Subcutaneous adipose tissue (tissue), 4 donors: ENCODE data around the gene POLR3A. TPM values are rescaled to one million over a fixed set of nuclear protein-coding genes. Genes with fewer than 3 reads are reported as not detected.

Experiments used
- CTCF ChIP-seq: fragments of 450-650 bp; IDR thresholded peaks from one replicate; pipeline ENCODE4 v1.5.1; 2016; ENCODE audit warnings: low read depth, mild to moderate bottlenecking, control low read depth, antibody characterized with exemption, moderate library complexity
- total RNA-seq, 4 donors: library from RNA; depleted of rRNA; stranded (reverse); fragments of >200 nt; gene quantifications; one replicate each; pipeline ENCODE4 v1.1.0, GENCODE V29; 2016

POLR3A gene
- total RNA-seq, 4 donors from 2014 or later: 9.9 to 14.3 (median 12.0) TPM

DNA sequence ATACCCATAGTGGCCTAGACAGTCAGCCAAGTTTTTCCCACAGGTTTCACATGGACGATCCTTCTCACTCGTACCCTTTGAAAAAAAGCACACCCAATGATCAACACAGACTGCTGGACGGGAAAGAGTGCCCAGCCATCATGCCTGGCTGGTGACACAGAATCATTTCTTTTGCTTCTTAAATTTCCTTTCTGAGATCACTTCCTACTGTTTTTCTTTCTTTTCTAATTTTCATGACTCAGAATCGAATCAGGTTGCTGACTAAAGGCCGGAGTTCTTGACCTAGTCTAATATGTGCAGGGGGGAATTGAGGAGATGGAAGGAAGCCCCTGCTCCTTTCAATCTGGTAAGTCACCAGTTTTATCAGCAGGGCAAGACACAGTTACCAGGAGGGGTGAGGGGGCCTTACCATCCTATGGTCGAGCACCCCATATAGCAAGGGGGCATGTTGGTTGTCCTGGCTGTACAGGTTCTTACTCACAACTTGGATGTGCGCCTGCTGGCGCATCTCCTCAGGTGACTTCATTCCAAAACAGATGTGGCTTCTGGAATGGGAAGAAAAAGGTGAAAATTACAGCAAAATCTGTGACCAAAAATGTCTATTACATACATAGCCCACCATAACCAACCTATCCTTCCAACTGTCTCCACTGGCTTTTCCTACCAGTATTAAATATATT, 3.5 kb downstream of the POLR3A start:
- no peak for TF ChIP-seq CTCF

GRCh38 chr10:78023741-78024140, 5.6 kb downstream of the POLR3A start:
- TF ChIP-seq CTCF: no peak

GRCh38 chr10:78021201-78021600, 8.1 kb downstream of the POLR3A start:
- no peak for TF ChIP-seq CTCF

- no peak for TF ChIP-seq CTCF
These were observed 10.1 kb downstream of the POLR3A start for GRCh38 chr10:78019264-78019663.

DNA sequence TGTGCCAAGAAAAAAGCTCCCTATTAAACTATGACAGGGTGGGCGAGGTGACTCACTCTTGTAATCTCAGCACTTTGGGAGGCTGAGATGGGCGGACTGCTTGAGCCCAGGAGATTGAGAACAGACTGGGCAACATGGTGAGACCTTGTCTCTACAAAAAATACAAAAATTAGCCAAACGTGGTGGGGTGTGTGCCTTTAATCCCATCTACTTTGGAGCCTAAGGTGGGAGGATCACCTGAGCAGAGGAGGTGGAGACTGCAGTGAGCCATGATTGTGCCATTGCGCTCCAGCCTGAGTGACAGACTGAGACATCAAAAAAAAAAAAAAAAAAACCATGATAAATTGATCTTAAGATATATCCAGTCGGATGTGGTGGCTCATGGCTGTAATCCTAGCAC, 11.5 kb downstream of the POLR3A start:
- TF ChIP-seq CTCF: no peak

GRCh38 chr10:78015546-78015945, 13.8 kb downstream of the POLR3A start:
- TF ChIP-seq CTCF: no peak

DNA sequence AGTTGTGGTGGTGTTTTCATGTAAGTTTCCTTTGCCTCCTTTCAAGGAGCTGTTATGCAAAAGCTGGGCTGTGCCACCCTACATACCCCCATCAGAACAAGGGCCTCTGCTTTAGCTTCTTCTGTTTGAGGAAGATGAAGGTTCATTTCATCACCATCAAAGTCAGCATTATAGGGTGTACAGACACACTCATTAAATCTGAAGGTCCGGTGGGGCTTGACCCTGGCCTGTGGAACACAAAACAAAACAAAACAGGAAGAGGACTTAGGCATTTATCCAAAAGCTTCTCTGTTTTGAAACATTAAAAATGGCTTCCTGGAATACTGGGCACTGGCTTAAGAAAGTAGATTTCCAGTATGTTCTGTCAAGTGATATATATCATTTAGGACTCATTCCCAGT, 15.8 kb downstream of the POLR3A start:
- TF ChIP-seq CTCF: no peak
